Activated CD8-positive, alpha-beta memory T cell treated with anti-CD3 and anti-CD28 coated beads for 1 hour (primary cell): Measurements from ENCODE around the gene NUFIP1.
"Not testable (repeated sequence)": the region's sequence is repeated elsewhere in the genome, so short reads cannot be mapped to it uniquely, and the experiment has no call there.

Experiments used
- DNase-seq, 2 donors: peaks; one replicate each; pipeline ENCODE4 v3.0.0-alpha.2; 2020; ENCODE audit warnings: low read depth in 1 of 2; ENCODE audit errors: extremely low read depth in 1 of 2

NUFIP1 gene

GRCh38 chr13:44921931-44922758 lies 67.1 kb downstream of the NUFIP1 start:
- DNase-seq: no peak

- DNase-seq: no peak
These were observed 67.9 kb downstream of the NUFIP1 start for GRCh38 chr13:44921246-44921877.

- no peak for DNase-seq
These were observed 69.3 kb downstream of the NUFIP1 start for GRCh38 chr13:44920013-44920412.

GRCh38 chr13:44919104-44919804 lies 70.0 kb downstream of the NUFIP1 start:
- no peak for DNase-seq

DNA sequence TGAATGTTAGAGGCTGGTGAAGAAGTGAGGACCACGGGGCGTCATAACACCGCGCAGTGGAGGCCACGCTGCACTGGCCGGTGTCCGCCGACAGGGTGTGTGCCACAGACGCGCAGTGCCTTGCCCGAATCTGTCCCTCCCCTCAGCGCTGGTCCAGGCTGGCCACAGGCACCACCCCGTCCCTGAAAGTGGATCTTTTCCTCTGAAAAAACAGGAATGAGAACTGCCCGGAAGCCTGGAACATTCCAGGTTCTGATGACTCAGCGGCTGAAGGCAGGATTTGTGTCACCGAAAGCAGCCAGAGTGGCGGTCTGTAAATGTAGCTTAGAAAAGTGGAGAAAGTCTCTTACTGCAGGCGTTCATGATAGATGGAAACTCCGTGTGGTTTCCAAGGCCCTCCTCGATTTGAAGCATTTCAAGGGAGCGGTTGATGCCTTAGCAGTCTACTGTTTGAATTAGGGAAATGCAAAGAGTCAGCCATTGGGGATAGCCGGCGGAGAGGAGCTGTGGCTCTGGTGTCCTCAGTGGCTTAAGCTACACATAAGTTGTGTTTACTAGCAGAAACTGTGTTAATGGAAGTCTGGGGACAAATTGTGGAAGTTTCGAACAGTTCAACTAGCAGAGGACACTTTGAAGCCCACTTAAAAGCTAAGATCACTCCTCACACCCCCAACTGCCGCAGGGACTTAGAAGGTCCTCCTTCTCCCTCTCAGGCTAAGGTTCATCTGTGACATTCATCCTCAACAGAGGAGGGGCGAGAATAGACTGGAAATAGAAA lies 70.8 kb downstream of the NUFIP1 start:
- peak; percentile 52 to 61 for DNase-seq

GRCh38 chr13:44917589-44918325 lies 71.5 kb downstream of the NUFIP1 start:
- peak; percentile 91 to 94 for DNase-seq

GRCh38 chr13:44912278-44913016 lies 76.8 kb downstream of the NUFIP1 start:
- DNase-seq: no peak

DNA sequence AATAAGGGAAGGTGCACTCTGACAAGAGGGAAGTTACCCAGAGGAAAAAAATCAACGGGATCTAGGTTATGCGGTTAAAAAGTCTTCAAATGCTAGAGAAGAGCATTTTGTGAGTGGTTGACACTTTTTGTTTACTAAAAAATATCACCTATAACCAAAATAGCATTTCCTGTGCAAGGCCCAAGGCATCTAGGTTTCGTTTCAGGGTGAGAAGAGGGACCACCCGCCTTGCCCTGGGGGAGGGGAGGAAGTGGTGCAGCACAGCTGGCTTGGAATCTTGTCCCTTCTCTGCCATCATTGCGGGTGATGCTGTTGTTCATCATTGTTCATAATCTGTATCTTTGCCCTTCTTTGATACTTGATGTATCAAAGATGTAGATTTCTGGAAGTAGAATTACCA lies 80.6 kb downstream of the NUFIP1 start:
- no peak for DNase-seq

- DNase-seq: no peak
These were observed 81.0 kb downstream of the NUFIP1 start for GRCh38 chr13:44908266-44908665.

DNA sequence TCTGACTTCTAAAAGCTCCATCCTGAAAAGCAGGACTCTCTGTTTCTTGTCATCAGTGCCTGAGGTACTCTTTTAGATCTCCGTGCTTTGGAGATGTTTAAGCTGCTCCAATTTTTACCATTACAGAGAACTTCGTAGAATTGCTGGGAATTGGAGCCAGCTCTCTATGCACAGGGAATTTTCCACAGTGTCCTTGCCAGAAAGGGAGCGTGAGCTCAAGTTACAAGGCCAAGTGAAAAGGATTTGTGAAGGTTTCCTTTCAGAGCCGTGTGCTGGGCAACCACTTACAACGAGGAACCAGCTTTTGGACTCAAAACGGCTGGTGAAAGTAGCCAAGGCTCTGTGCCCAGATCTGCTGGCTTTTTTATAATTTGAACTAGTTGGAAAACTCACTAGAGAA lies 82.6 kb downstream of the NUFIP1 start:
- DNase-seq: no peak

DNA sequence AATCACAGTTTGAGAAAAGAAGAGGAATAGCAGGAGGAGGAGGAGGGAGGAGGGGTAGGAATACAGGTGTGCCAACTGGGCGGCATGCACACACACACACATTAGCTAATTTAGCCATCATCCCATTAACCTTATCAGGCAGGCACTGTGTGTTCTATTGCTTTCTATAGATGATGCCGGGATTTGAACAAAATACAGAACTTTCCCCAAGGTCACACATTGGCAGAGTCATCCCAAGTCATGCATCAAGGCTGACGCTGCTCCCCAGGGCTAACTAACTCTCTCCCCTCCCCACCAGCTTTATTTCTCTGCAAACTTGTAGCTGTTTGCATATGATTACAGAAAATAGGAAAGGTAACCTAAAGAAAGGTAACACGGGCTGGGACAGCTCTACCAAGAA lies 83.0 kb downstream of the NUFIP1 start:
- no peak for DNase-seq

- DNase-seq: no peak
These were observed 83.7 kb downstream of the NUFIP1 start for GRCh38 chr13:44905556-44905955.

- DNase-seq: no peak
These were observed 84.3 kb downstream of the NUFIP1 start for GRCh38 chr13:44904967-44905366.

- DNase-seq: no peak
These were observed 85.7 kb downstream of the NUFIP1 start for GRCh38 chr13:44903574-44903985.

DNA sequence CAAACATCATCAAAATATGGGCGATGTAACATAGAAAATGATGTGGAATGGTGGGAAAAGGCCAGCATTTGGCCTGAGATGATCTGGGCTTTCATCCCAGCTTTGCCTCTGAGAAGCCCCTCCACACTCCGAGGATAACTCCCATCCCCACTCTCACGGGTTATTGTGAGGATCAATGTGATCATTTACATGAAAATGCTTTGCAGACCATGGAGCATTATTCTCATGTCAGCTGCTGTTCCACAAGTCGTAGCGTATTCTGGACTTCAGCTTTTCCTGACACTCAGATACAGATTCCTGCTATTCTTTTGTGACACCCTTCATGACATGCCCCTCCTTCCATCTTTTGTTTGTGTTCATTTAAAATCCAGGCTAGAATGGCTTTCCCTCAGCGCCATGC lies 86.5 kb downstream of the NUFIP1 start:
- DNase-seq: no peak

GRCh38 chr13:44899967-44900366 lies 89.3 kb downstream of the NUFIP1 start:
- DNase-seq: no peak

DNA sequence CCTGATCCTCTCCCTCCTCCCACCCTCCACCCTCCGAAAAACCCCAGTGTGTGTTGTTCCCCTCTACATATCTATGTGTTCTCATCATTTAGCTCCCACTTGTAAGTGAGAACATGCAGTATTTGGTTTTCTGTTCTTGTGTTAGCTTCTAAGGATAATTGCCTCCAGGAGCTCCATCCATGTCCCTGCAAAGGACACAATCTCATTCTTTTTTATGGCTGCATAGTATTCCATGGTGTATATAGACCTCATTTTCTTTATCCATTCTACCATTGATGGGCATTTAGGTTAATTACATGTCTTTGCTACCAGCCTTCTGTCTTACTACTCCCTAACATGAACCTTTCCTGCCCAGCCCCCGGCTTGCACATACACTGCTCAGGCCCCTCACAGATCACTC lies 91.0 kb downstream of the NUFIP1 start:
- DNase-seq: not testable (repeated sequence)

- DNase-seq: no peak
These were observed 93.3 kb downstream of the NUFIP1 start for GRCh38 chr13:44895953-44896335.

DNA sequence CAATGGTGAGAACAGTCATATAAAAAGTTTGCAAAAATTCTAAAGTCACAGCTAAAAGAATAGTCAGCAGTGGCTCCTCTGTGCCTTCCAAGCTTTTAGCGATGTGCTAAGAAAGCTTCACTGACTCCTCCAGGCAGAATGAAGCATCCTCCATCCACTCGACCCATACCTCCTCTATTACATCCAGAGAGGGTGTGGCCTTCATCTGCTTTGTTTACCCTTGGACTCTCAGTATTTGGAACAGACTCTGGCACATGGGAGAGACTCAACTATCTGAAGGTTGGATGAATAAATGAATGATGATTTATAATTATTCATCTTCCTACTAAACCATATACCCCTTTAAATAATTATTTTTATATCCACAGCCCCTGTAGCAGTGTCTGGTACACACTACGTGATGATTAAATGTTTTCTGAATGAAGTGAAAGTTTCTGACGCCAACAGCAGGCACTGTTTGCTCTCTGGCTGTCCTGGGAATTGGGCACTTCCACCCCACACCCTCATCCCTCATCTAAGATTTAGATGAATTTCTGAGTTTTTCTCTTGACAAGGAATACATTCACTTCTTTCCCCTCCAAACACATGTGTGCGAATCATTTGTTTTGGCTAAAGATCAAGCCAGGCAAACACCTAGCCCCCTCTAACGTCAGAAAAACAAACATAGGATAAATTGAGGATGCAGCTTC lies 93.9 kb downstream of the NUFIP1 start:
- DNase-seq: no peak
